Measurements from ENCODE around the gene SEZ6. TPM values are rescaled to one million over a fixed set of nuclear protein-coding genes. Genes with fewer than 3 reads are reported as not detected.
"Not testable (repeated sequence)": the region's sequence is repeated elsewhere in the genome, so short reads cannot be mapped to it uniquely, and the experiment has no call there.

Gene SEZ6
- total RNA-seq, 1 experiment from 2014 or later, result not detected

DNA sequence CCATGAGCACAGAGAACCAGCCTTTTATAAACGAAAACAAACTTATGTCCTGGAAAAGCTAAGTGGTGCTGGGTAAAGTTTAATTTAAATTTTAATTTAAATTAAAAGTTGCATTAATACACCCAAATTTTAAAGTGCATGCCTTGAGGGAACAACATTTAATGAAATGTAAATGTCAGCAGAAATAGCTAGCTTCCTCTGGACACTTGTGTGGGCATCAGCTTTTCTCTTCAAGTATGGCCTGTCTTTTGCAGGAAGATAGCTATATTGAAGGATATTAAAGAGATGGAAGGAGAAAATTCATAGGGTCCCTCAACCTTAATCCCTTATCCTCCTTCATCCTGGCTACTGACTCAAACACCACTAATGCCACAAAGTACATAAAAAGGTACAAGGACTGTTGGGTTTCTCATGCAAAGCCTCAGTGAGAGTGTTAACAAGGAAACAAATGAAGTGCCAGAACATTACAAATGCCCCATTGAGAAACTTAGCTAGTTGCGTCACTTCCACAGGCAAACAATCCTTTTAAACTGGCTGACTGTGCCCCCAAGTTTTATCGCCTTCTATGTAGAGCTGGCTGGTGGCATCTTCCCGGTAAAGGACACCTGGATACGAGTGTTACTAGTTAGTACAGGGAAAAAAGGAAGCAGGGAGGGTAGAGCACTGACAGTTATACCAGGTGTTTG, 68.6 kb downstream of the SEZ6 start:
- DNase-seq (ENCODE audit: low read depth), result peak; percentile 62

DNA sequence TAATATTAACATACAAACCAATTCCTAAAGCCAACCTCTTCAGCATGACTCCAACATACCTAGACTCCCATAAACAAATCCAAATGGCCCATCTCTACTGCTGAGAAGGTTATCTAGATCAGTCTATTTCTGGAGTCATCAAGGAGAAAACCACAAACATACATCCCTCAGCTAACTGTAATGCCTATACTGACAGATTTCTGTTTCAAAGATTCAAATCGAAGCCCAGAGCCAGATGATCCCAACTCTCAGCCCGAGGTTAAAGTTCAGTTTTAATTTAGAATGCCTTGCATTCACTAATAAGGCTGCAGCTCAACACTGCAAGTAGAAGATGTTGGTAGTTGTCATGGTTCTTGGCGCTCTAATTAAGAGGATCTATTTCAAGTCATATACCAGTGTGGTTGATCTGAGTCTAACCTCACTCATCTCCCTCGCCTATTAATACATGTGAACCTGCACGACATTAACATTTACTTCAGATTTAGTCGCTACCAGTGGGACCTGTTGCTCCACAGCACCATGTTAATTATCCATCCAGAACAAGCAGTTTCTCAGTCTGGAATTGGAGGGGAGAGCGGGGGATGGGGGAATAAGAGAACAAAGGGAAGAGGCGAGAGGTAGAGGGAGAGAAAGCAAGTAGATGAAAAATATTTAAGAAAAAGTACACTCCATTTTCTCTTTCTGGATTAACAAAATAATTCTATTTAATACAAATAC, 69.9 kb downstream of the SEZ6 start:
- DNase-seq (ENCODE audit: low read depth), result no peak

DNA sequence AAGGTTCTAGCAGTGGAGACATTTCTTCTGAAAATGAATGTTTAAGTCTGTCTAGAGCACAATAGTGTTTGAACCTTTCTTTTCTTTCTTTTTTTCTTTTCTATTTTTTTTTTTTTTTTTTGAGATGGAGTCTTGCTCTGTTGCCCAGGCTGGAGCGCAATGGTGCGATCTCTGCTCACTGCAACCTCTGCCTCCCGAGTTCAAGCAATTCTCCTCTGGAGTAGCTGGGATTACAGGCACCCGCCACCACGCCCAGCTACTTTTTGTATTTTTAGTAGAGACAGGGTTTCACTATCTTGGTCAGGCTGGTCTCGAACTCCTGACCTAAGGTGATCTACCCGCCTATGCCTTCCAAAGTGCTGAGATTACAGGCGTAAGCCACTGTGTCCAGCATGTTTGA, 71.3 kb downstream of the SEZ6 start:
- not testable (repeated sequence) for DNase-seq (ENCODE audit: low read depth)

DNA sequence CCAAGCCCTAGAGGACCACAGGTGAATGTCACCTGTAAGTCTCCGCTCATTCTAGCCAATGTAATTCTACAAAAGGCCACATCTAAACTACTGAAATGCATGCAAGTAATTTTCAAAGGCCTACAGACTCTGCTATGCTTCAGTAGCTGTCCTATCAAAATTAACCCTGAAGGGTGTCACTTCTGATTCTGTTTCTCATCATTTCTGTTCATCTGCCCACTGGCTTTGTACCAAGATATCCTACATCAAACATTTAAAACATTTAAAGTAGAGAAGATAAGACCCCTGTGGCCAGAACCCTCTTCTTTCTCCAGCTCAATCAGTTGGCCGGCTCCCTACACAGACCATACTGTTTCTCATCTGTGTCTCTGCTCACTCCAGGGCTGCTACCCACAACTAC, 76.0 kb downstream of the SEZ6 start:
- DNase-seq (ENCODE audit: low read depth), result no peak

DNA sequence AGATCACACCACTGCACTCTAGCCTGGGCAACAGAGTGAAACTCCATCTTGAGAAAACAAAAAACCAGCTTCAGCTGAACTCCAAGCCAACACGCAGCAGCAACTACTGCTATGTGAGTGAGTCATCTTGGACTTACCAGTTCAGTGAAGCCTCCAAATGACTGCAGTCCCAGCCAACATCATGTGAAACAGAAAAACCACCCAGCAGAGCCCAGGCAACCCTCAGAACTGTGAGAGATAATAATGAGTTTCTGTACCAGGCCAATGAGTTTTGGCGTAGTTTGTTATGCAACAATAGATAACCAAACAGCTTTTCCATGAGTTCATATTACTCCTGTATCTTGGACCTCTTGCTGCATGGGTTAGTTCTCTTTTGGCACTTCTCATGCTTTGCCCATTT, 77.8 kb downstream of the SEZ6 start:
- DNase-seq (ENCODE audit: low read depth), result peak; percentile 38

DNA sequence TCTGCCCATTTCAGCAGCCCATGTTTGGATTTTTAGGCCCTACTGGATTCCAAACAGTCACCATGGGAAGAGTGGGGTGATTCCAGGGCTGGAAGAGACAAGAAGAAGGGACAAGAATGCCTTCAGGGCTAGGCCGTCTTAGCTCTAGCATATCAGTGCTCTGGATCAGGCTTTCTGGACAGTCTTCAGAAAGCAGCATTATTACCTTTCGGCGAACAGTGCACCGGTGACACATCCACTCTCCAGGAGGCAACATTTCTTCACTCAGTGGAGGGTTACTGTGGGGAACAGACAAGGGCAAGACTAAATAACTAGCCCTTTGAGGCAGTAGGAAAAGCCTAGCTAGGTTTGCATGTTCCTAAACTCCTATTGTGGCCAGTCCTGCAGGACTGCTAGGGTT, 79.0 kb downstream of the SEZ6 start:
- DNase-seq (ENCODE audit: low read depth), result no peak

DNA sequence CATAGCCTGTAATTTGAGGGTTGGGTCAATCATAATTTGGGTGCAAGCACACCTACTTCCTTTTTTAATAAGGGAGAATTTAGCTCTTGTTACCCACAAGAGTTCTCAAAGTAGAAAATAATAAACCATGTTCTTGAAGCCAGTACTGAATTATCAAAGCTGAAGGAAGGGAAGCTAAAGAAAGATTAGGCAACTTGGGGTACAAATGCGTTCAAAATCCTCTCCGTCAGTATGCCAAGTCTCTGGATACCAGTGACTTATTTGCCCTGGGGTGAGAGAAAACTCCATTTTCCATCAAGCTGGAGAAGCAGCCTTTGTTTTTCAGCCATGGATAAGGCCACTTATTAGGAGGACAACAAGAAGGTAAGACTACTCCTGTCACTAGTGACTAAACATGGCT, 79.5 kb downstream of the SEZ6 start:
- DNase-seq (ENCODE audit: low read depth), result no peak

DNA sequence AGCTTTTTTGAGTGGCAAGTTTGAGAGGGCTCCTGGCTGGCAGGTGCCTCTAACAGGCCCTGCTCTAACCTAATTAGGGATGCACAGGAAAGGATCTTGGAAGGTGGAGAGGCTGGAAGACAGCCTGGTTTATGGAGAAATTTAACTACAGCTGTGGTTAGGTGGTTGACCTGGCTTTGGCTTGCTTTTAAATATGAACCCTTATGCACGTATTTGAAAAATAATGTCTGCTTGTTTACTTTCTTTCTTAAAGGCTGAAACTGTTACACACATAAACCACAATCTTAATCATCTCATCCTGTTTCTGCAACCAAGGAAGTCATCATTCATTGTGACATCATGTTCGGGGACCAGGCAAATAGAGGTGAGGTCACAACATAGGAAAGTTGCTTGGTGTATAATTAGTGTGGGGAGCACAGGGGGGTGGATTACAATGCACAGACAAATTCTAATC, 79.9 kb downstream of the SEZ6 start:
- DNase-seq (ENCODE audit: low read depth), result peak; percentile 90

DNA sequence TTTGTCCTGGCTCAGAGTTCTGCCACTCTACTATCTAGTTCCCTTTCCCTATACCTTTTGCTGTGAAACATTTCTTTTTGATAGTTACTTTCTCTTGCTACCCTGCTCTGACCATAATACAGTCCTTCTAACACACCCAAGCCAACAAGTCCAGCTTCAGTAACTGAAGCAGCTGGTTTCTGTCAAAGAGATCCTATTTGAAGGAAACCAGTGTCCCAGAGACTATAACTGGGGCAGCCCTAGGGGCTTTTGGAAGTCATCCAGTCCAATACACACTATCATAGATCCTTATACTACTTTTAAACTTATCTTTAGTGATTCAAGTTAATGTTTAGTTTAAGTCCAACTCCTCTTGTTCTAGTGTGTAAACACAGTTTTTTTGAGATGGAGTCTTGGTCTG, 85.6 kb downstream of the SEZ6 start:
- DNase-seq (ENCODE audit: low read depth), result no peak

DNA sequence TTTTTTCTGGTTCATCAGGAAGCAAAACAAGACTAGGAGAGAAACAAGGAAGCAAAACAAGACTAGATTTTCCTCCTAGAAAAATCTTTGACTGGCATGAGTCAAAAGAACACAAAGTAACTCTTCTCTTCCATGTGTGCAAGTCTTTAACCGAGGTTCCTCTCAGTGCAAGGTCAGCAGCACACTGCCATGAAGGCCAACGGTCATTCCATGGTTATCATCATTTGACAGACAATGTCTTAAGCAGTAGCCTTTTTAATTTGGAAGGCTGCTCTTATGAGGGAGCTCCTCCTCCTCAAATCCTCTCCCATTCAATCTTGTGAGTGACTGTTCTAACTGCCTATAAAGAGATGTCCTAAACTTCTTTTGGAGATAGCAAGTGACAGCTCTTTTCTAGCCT, 87.5 kb downstream of the SEZ6 start:
- no peak for DNase-seq (ENCODE audit: low read depth)

DNA sequence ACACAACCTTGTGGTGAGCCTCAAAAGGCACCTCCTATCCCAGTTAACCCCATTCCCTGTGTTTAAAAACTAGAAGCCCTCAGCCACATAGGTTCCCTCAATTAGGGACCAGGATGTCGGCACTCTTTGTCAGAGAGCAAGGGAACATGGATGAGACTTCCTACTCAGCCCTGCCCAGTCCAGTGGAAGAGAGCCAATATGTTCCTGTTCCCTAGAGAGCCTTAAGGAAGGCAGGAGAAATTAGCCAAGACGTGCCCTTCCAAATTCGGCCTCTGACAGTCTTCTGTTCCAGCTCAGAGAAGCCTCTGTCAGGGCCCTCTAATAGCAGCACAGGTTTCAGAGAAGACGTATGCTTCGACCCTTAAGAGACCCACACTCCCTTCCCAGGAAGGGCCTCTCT, 88.4 kb downstream of the SEZ6 start:
- DNase-seq (ENCODE audit: low read depth), result no peak

DNA sequence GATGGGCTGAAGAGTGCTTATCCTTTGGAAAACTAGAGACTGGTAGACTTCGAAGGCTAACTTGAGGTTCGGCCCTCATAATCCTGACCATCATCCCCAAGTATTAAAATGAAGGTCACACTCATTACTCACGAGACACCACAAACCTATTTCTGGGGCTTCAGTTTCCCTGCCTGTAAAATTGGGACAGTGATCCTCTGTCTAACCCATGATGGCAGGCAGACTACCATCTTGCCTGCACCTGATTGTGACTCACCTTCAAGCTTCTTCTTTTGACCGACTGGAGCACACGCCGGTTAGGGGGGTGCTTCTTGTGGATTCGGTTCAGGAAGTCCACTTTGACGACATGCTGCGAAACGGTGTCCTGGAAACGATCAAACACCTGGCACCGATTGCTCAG, 88.8 kb downstream of the SEZ6 start:
- no peak for DNase-seq (ENCODE audit: low read depth)

DNA sequence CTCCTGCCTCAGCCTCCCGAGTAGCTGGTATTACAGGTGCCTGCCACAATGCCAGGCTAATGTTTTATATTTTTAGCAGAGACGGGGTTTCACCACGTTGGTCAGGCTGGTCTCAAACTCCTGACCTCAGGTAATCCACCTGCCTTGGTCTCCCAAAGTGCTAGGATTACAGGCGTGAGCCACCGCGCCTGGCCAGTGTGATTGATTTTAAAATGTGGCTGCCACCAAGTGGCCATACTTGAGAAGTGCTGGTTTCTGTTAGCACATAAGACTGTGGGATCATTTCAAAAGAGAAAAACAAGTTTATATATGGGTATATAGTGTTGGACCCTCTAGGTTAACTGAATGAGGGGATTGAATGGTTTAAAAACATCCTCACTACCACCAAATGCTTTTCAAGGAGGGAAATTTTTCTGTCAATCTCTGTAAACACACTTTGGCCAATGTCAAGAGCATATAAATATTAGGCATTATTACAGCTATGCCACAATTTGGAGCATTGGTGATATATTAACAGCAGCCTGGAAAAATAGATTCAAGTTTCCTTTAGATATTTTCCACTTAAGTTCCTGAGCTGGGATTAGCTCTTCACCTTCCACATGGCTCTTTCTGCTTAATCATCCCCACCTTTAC, 89.4 kb downstream of the SEZ6 start:
- no peak for DNase-seq (ENCODE audit: low read depth)

DNA sequence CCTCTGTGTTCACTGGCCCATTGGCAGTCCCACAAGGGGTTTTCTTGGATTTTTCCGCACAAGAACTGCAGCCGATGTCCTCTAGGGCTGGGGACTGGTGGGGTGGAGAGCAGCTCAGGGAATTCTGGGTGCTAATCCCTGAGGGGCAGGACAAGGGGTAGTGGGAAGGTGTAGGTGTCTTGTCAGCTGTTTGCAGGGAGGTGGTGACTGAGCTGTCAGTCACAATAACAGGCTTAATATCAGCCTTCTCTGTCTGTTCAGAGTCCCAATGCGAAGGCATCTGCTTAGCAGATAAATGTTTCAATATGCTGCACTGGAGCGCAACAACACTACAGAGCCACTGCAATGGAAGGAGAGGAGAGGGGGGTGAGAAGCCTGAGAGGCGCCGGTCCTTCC, 92.9 kb downstream of the SEZ6 start:
- no peak for DNase-seq (ENCODE audit: low read depth)

DNA sequence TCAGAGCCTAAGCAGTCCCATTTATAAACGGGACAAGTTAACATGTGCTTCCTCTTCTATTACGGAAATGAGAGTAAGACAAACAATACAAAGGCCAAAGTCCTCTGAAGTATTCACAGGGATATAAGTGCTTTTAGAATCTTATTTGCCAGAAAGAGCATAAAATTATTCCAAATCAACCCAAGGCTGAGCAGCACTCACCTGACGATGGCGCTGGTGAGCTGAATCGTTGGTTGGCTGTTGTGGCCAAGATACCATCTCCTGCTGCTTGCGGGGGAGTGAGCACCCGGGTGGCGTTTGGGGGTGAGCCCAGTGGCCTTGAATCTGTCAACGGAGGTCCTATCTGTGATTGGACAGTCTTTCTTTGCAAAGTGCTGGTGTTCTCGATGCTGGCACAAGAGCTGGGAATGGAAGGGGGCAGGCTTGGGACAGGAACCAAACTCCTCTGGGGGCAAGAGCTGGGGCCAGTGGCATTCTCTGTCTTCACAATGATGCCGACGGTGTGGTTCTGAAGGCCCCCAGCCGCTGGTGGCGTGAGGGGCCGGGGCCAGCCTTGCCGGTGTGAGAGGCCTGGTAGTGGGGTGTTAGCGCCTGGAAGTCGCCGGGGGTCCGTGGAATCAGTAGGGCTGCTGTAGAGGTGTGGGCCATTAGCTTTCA, 93.4 kb downstream of the SEZ6 start:
- no peak for DNase-seq (ENCODE audit: low read depth)

DNA sequence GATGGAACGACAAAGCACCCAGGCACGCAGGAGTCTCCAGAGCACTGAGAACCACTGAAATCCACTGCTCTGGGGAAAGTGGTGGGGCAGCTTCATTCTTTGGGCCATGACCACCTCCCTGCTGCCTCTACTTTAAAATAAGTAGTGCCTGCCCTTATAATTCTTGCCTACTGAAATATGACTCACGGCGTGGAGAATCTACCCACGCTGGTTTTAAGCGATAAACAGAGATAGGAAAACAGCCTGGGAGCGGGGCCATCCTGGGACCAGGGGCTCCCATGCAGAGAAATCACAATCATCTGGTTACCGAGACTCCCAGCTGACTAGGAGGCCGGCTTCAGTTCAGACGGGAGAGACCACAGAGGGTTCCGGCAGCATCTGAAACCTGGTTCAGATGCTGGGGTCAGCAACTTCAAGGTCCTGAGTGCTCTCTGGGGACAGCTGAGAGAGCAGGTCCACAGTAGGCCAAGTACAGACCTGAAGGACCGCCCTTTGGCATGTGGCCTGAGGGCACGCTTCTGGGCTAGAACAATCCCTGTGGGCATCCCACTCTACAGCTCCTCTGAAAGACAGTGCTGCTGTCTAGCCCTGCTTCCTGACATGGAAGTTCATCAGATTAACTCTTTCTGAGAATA, 94.3 kb downstream of the SEZ6 start:
- DNase-seq (ENCODE audit: low read depth), result no peak

DNA sequence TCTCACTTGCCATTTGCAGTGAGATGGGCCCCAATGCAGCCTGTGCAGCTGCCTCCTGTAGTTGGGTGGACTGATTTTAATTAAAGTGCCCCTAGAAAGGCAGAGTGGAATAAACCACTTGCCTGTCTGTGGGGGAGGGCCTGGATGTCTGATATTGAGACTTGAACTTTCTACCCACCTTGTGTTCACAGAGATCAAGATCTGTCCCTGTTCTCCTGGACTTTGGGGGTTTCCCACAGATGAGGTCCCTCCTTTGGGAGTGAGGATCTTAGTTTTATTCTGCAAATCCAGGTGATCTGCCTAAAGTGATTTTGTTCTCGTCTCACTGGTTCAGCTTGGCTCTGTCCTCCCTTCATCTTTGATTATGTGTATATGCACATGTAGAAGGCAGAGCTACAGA, 95.3 kb downstream of the SEZ6 start:
- DNase-seq (ENCODE audit: low read depth), result no peak

DNA sequence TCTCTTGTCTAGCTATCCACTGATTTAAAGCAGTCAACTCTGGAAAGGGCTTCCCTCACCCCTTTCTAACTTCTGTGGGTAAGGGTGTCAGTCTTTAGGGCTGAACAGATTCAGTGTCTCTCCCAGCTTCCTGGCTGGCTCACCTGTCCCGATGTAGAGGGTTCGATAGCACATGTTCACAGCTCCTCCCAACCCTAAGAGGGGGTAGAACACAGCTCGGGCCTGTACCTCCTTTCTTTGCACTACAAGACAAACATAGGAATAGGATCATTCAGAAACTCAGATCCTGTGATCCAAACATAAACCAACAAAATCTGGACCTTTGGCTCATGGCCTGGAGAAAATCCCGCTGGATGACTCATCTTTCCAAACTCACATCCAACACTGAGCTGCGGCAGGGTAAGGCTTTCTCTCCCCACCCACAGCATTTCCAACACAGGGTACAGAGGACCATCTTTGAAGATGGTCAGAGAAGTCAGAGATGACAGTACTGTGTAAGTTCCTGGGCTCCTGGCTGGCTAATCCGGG, 97.1 kb downstream of the SEZ6 start:
- DNase-seq (ENCODE audit: low read depth), result peak; percentile 73

DNA sequence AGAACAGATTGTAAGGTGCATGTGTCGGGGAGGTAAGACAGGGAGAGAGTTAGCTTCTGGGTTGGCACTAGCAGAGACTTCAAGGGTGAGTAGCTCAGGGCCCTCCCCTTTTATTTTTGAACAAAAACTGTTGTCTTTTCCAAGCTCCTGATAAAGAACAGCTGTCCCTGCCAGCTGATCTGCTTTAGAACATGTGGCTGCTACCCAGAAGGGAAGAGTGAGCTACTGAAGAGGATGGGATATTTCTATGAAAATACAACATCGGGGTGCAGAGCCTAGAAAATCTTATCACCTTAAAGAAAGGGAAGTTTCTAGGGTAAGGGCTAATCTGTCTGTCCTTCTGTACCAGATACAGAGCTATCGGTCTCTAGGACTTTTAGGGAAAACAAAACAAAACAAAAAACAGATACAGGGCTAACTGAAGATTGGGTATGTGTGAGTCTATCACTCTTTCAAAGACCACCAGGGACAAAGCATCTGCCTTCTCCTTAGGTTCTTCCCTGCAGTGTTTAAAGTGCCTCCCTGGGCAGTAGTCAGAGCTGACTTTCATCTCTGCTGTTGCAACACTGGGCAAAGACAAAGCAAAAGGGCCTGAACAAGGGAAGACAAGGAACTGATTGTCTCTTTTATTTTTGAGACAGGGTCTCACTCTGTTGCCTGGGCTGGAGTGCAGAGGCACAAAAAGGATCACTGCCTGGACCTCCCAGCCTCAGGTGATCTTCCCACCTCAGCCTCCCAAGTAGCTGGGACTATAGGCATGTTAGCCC, 97.9 kb downstream of the SEZ6 start:
- DNase-seq (ENCODE audit: low read depth), result peak; percentile 55

DNA sequence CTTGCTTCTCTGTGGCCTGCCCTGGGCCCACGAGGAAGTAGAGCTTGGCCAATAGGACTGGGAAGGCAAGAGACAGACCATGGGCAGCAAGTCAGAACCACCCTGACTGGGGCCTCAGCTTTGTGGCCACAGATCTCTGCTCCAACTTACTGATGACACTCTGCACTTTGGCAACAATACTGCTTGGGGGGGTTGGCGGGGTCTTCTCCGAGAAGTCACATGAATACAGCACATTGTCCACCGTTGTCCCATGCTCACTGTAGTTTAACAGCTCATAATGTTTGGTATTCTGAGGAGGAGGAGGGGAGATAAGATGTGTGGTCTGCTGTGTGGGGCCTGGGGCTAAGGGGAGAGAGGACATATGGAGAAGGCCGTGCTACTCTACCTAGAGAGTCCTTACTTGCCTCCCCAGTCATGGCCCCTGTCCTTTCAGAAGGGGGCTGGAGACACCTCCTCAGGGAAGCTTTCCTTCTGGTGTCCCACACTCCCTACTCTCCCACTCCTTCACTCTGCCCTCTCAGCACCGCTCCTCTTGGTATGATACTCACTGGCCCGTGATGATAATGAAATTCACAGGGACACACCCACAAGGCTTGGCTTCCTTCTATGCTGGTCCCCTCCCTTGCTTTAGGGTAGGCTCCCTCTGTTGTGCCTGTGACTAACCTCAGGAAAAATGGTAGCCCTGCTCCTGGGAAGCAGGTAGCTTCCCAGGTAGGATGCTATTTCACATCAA, 99.0 kb downstream of the SEZ6 start:
- DNase-seq (ENCODE audit: low read depth), result no peak
